Measurements from ENCODE around the gene PHETA1. TPM values are rescaled to one million over a fixed set of nuclear protein-coding genes. Genes with fewer than 3 reads are reported as not detected.
"Not testable (repeated sequence)": the region's sequence is repeated elsewhere in the genome, so short reads cannot be mapped to it uniquely, and the experiment has no call there.

PHETA1 gene
- total RNA-seq, 4 donors from 2014 or later: 6.3 to 16.0 (median 8.2) TPM

DNA sequence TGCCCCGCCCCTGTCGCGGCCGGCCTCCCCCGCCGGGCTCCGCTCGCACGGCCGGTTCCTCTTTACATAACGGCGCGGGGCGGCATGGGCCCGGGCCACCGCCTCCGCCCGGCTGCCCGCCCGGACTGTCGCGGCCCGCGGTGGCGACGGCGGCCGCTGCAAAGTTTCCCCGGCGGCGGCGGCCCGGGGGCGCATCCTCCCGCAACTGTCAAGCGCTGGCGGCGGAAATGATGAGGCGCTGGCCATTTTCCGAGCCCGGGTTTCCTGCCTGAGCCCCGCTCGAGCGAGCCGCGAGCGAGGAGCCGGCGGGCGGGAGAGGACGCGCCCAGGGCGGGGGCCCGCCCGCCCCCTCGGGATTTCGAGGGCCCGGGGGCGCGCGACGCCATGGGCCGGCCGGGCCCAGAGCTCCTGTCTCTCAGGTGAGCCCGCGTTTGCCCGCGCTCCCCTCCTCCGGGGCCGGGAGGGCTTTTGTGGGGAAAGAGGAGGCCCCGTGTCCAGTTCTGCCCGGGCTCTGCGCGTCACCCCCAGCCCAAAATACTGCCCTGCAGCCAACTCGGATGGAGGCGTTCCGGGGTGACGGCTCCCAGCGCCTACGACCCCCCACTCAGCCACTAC, 37.1 kb upstream of the PHETA1 start, which contains the start of gene SH2B3:
TSS of gene SH2B3 (plus strand) at position 65 of the 615 bp plus-strand sequence. CDS start 12,223 bp downstream, outside the sequence.
- no peaks in the 10 kb centered on the region for H3K36me3 ChIP-seq
- H3K27me3 ChIP-seq: no peaks in the 10 kb centered on the region
- H3K27ac ChIP-seq: peak within 1 kb of the TSS; percentile 32 to 89 (median 84)
- H3K4me1 ChIP-seq: peaks cover 0 to 84% (median 57%) of the 10 kb centered on the region in 3 donors
- ATAC-seq: peak; percentile 50
- no peaks in the 10 kb centered on the region for H3K9me3 ChIP-seq
- TF ChIP-seq POLR2AphosphoS5 (IDR thresholded peaks at IDR 0.05): no peak
- peak; percentile 59 to 66 for TF ChIP-seq POLR2A (IDR thresholded peaks at IDR 0.05)
- TF ChIP-seq, protein P1, sequence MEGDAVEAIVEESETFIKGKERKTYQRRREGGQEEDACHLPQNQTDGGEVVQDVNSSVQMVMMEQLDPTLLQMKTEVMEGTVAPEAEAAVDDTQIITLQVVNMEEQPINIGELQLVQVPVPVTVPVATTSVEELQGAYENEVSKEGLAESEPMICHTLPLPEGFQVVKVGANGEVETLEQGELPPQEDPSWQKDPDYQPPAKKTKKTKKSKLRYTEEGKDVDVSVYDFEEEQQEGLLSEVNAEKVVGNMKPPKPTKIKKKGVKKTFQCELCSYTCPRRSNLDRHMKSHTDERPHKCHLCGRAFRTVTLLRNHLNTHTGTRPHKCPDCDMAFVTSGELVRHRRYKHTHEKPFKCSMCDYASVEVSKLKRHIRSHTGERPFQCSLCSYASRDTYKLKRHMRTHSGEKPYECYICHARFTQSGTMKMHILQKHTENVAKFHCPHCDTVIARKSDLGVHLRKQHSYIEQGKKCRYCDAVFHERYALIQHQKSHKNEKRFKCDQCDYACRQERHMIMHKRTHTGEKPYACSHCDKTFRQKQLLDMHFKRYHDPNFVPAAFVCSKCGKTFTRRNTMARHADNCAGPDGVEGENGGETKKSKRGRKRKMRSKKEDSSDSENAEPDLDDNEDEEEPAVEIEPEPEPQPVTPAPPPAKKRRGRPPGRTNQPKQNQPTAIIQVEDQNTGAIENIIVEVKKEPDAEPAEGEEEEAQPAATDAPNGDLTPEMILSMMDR (IDR thresholded peaks at IDR 0.05): peak in 1 of 4 experiments; percentile 20
- WGBS, 2 donors (ENCODE audit: low coverage in 1 of 2): no CpG with 5 or more reads among the region's 80 CpGs
- H3K4me3 ChIP-seq: peak within 1 kb of the TSS; percentile 62 to 93

DNA sequence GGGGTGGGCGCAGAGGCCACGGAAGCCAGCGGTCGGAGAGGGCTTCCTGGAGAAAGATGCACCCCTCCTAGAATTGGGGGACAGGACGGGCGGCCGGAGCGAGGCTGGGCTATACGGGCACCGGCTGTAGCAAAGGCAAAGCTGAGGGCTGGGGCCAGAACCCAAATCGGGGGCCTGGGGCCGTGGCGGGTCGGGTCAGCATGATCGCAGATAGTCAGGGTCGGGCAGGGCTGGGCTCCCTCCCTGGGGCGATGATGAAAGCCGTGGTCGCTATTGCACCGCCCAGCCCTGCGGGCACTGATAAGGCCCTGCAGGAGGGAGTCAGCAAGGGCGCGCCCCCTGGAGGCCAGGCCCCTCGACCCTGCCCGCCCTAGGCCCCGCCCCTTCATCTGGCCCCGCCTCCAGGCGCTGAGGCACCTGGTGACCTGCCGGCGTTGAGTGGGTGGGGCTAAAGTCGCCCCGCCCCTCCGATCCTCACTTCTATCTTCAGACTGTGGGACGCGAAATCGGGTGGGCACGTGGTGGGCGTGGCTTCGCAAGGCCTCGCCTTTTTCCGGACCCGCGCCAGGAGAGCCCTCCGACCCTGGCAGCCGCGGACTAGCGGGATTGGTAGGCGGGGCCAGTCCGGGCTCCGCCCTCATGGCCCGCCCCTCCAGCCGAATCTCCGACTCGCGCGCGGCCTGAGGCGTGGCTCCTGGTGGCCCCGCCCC, 36.4 kb upstream of the PHETA1 start:
- H3K27me3 ChIP-seq: no peaks in the 10 kb centered on the region
- peak overlapping the region in 3 of 4 donors; percentile 82 to 89 (median 87) for H3K27ac ChIP-seq
- H3K36me3 ChIP-seq: no peaks in the 10 kb centered on the region
- peaks cover 0 to 77% (median 51%) of the 10 kb centered on the region in 3 donors for H3K4me1 ChIP-seq
- ATAC-seq: peak; percentile 87
- TF ChIP-seq POLR2A (IDR thresholded peaks at IDR 0.05) (peak in 1 of 2 donors; percentile 5), EP300 (IDR thresholded peaks at IDR 0.05) (no peak), POLR2AphosphoS5 (IDR thresholded peaks at IDR 0.05) (no peak)
- TF ChIP-seq, protein P1 (IDR thresholded peaks at IDR 0.05): peak in 3 of 4 experiments; percentile 46 to 62 (median 56)
- WGBS, 2 donors (ENCODE audit: low coverage in 1 of 2): 0% methylated on average over 3 of the region's 59 CpGs; no CpG with 5 or more reads in 1 of the 2 donors
- H3K9me3 ChIP-seq: no peaks in the 10 kb centered on the region
- H3K4me3 ChIP-seq: peak overlapping the region; percentile 62 to 93

DNA sequence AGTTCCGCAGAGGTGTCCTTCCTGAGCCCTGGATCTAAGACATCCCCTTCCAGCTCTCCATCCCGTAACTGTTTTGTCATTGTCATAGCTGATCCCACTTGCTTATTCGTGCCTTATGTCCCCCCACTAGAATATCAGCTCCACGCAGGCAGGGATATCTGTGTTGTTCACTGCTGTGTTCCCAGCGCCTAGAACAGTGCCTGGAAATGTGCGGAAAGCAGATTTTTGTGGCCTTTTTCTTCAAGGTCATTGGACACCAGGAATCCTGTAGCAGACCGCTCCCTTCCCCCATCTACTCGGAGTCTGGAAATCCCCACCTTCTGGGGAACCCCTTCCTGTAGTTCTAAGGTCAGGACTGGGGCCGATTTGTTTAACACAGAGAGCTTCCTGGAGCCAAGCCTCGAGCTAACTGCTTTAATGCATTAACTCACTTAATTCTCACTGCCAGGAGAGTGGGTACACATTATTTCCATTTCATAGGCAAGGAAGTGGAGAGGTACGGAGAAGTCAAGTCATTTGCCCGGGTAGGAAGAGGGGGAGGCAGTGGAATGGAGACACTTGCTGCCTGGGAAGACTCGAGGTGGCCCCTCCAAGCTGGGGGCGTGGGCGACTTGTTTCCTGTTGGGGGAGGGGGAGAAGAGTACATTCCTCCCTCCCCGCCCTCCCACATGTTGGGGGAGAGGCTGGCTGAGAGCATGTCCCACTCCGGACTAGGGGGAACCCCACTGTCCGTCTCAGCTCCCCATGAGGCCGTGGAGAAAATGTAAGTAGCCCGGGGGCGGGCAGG, 35.7 kb upstream of the PHETA1 start:
- WGBS, 2 donors (ENCODE audit: low coverage in 1 of 2): 62 to 87% methylated on average over 6 to 10 of the region's 21 CpGs
- Histone ChIP-seq H3K9me3 (no peaks in the 10 kb centered on the region), H3K27me3 (no peaks in the 10 kb centered on the region), H3K27ac (peak overlapping the region in 3 of 4 donors; percentile 82 to 89 (median 87)), H3K4me1 (peaks cover 0 to 70% (median 43%) of the 10 kb centered on the region in 3 donors), H3K4me3 (peak overlapping the region; percentile 62 to 93), H3K36me3 (no peaks in the 10 kb centered on the region)
- TF ChIP-seq POLR2A (IDR thresholded peaks at IDR 0.05) (no peak), EP300 (IDR thresholded peaks at IDR 0.05) (no peak), POLR2AphosphoS5 (IDR thresholded peaks at IDR 0.05) (no peak)
- TF ChIP-seq, protein P1 (IDR thresholded peaks at IDR 0.05): no peak
- ATAC-seq: no peak

DNA sequence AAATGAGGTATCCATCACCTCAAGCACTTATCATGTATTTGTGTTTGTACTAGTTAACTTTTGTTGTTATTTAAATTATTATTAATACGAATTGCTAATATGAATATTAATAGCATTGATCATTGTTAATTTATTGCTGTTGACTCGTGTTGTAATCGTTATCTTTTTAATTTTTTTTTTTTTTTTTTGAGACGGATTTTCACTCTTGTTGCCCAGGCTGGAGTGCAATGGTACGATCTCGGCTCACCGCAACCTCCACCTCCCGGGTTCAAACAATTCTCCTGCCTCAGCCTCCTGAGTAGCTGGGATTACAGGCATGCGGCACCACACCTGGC, 33.6 kb upstream of the PHETA1 start:
- peaks cover 0 to 53% (median 23%) of the 10 kb centered on the region in 3 donors for H3K4me1 ChIP-seq
- not testable (repeated sequence) for H3K36me3 ChIP-seq, H3K27me3 ChIP-seq, H3K9me3 ChIP-seq, H3K4me3 ChIP-seq, ATAC-seq
- 90% methylated on average over 9 of the region's 9 CpGs; no CpG with 5 or more reads in 1 of the 2 donors for WGBS, 2 donors (ENCODE audit: low coverage in 1 of 2)
- H3K27ac ChIP-seq: peak overlapping the region in 3 of 4 donors; percentile 82 to 89 (median 87)

DNA sequence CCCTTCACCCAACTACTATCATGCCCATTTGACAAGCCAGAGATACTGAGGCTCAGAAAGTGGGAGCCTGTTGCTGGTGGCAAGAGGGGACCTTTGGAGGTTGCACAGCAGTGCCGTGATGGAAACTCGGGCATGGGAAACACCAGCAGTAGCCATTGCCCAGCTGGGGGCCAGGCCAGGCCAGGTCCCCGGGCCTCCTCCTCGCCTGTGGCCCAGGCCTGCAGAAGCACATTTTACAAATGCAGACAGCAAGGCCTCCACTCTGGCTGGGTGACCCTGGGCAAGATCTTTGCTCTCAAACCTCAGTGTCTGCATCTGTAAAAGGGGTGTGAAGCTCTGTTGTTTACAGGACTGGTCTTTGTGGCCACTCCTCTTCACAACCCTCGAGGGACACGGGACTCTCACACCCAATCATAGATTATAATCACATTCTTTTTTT, 32.3 kb upstream of the PHETA1 start:
- WGBS, 2 donors (ENCODE audit: low coverage in 1 of 2): 88 to 100% methylated on average over 1 to 2 of the region's 6 CpGs
- Histone ChIP-seq H3K9me3 (no peaks in the 10 kb centered on the region), H3K4me1 (peaks cover 0 to 53% (median 14%) of the 10 kb centered on the region in 3 donors), H3K27me3 (no peaks in the 10 kb centered on the region), H3K36me3 (no peaks in the 10 kb centered on the region), H3K4me3 (no peak overlapping the region), H3K27ac (no peak overlapping the region)
- no peak for TF ChIP-seq POLR2AphosphoS5 (IDR thresholded peaks at IDR 0.05)
- TF ChIP-seq, protein P1 (IDR thresholded peaks at IDR 0.05): no peak
- no peak for TF ChIP-seq EP300 (IDR thresholded peaks at IDR 0.05)
- no peak for ATAC-seq

DNA sequence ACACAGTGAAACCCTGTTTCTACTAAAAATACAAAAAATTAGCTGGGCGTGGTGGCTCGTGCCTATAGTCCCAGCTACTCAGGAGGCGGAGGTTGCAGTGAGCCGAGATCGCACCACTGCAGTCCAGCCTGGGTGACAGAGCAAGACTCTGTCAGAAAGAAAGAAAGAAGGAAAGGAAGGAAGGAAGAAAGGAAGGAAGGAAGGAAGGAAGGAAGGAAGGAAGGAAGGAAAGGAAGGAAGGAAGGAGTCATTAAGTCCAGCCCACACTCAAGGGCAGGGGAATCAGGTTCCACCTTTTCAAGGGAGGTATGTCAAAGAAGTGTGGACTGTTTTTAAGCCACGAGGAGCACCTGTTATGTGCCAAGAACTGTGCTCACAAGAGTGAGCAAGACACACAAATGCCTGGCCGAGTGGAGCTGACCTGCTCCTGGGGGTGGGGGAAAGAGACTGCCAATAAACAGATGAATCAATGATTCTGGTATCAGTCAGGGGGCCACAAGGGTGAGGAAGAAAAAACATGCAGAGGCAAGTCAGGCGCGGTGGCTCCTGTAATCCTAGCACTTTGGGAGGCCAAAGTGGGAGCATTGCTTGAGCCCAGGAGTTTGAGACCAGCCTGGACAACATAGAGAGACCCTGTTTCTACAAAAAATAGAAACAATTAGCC, 31.0 kb upstream of the PHETA1 start:
- peak overlapping the region in 1 of 4 donors; percentile 20 for H3K27ac ChIP-seq
- WGBS, 2 donors (ENCODE audit: low coverage in 1 of 2): 83 to 96% methylated on average over 4 to 6 of the region's 9 CpGs

More for the DNA sequence above, 31.0 kb upstream of the PHETA1 start:
- H3K4me1 ChIP-seq: peaks cover 0 to 46% (median 10%) of the 10 kb centered on the region in 3 donors
- H3K27me3 ChIP-seq, H3K36me3 ChIP-seq, ATAC-seq, H3K9me3 ChIP-seq, H3K4me3 ChIP-seq: not testable (repeated sequence)
